MCF 10A (cell line): Measurements from ENCODE around the gene CENATAC. TPM values are rescaled to one million over a fixed set of nuclear protein-coding genes. Genes with fewer than 3 reads are reported as not detected.

ENCODE experiments used
- BruUV-seq: library from RNA; stranded (reverse); fragments of 400-500 nt; replicated peaks from 2 replicates; lab custom pipeline; 2021; lab: Mats Ljungman, UMichigan
- CTCF ChIA-PET: fragments of 300-600 bp; sonication (Branson Sonifier 250); formaldehyde crosslinking; extraction: SDS; loops from one replicate; lab custom pipeline; 2021; ENCODE audit warnings: antibody characterized with exemption, inconsistent platforms; lab: Yijun Ruan, JAX
- POLR2A ChIA-PET: fragments of 300-600, 350-650 bp; sonication (Branson Sonifier 250); formaldehyde crosslinking; extraction: SDS; loops from one replicate; lab custom pipeline; 2020; ENCODE audit warnings: antibody characterized with exemption, inconsistent platforms; lab: Yijun Ruan, JAX
- DNase-seq: peaks from one replicate; pipeline ENCODE4 v3.0.0-alpha.2; 2018; ENCODE audit not compliant: unreplicated experiment
- H3K27ac Mint-ChIP-seq: one replicate; pipeline ENCODE4 v1.8.0; 2022; ENCODE audit warnings: mild to moderate bottlenecking, low read depth, mixed read lengths; ENCODE audit not compliant: unreplicated experiment
- H3K27me3 Mint-ChIP-seq: one replicate; pipeline ENCODE4 v1.8.0; 2022; ENCODE audit warnings: mixed read lengths; ENCODE audit not compliant: insufficient read depth, unreplicated experiment
- H3K36me3 Mint-ChIP-seq: one replicate; pipeline ENCODE4 v1.8.0; 2022; ENCODE audit warnings: mild to moderate bottlenecking, moderate library complexity, mixed read lengths; ENCODE audit not compliant: insufficient read depth, unreplicated experiment
- H3K4me1 Mint-ChIP-seq: one replicate; pipeline ENCODE4 v1.8.0; 2022; ENCODE audit warnings: mixed read lengths; ENCODE audit not compliant: insufficient read depth, unreplicated experiment
- H3K4me3 Mint-ChIP-seq: one replicate; pipeline ENCODE4 v1.8.0; 2022; ENCODE audit warnings: mild to moderate bottlenecking, moderate library complexity, mixed read lengths; ENCODE audit not compliant: unreplicated experiment
- H3K9me3 Mint-ChIP-seq: one replicate; pipeline ENCODE4 v1.8.0; 2022; ENCODE audit warnings: mixed read lengths; ENCODE audit not compliant: unreplicated experiment
- CTCF ChIP-seq: fragments of 200-600 bp; IDR thresholded peaks from one replicate; pipeline ENCODE4 v1.8.0; 2022; ENCODE audit warnings: antibody characterized with exemption, mild to moderate bottlenecking; ENCODE audit not compliant: unreplicated experiment
- intact Hi-C: fragments of 100-400 bp; cut with micrococcal nuclease; formaldehyde crosslinking; loops from 2 replicates; pipeline ENCODE4 v1.14.1; 2022
- total RNA-seq: library from RNA; stranded (reverse); gene quantifications from 2 replicates; pipeline ENCODE4 v1.2.3, GENCODE V29; 2022

The CENATAC gene
- total RNA-seq, 1 experiment from 2014 or later: 49.0 TPM

GRCh38 chr11:119025978-119026766, 28.2 kb downstream of the CENATAC start:
- Mint-ChIP-seq H3K4me1 (peaks cover 15% of the 10 kb centered on the region), H3K27ac (no peak overlapping the region), H3K36me3 (peaks cover 38% of the 10 kb centered on the region), H3K4me3 (no peak overlapping the region), H3K9me3 (no peaks in the 10 kb centered on the region), H3K27me3 (no peaks in the 10 kb centered on the region)
- intact Hi-C loops: no loop called here
- ChIA-PET CTCF (interaction anchor here (1.2 kb wide), 1 partner anchor 12 kb away, joined by 3 read pairs; no protein-coding TSS in a partner anchor), POLR2A (interaction anchor here (4.6 kb wide), 1 partner anchor 8 kb away, joined by 65 read pairs; the partner anchor contains the start of genes RPS25 and TRAPPC4)
- DNase-seq: no peak
- TF ChIP-seq CTCF: no peak
- no TSS peak for BruUV-seq

GRCh38 chr11:119026970-119027369, 29.0 kb downstream of the CENATAC start:
- TF ChIP-seq CTCF: no peak
- Mint-ChIP-seq H3K36me3 (peaks cover 30% of the 10 kb centered on the region), H3K9me3 (no peaks in the 10 kb centered on the region), H3K4me1 (peaks cover 15% of the 10 kb centered on the region), H3K27ac (no peak overlapping the region), H3K4me3 (no peak overlapping the region), H3K27me3 (no peaks in the 10 kb centered on the region)
- intact Hi-C loops: no loop called here
- ChIA-PET CTCF (interaction anchor here (0.7 kb wide), 1 partner anchor 313 kb away, joined by 3 read pairs; no protein-coding TSS in a partner anchor), POLR2A (interaction anchor here (4.6 kb wide), 1 partner anchor 9 kb away, joined by 65 read pairs; the partner anchor contains the start of genes RPS25 and TRAPPC4)
- BruUV-seq: no TSS peak
- no peak for DNase-seq

- H3K36me3 Mint-ChIP-seq: peaks cover 22% of the 10 kb centered on the region
- peaks cover 15% of the 10 kb centered on the region for H3K4me1 Mint-ChIP-seq
- POLR2A ChIA-PET: interaction anchor here (1.5 to 4.6 kb wide), 2 partner anchors 10 to 29 kb away, joined by 3 to 65 read pairs; partner anchors contain the start of genes HYOU1, RPS25 and TRAPPC4
These were observed 29.8 kb downstream of the CENATAC start for GRCh38 chr11:119027561-119028345.

More at GRCh38 chr11:119027561-119028345, 29.8 kb downstream of the CENATAC start:
- TF ChIP-seq CTCF: no peak
- Mint-ChIP-seq H3K4me3 (no peak overlapping the region), H3K27me3 (no peaks in the 10 kb centered on the region), H3K9me3 (no peaks in the 10 kb centered on the region), H3K27ac (no peak overlapping the region)
- BruUV-seq: no TSS peak
- intact Hi-C loops: no loop called here
- CTCF ChIA-PET: interaction anchor here (0.6 to 1.0 kb wide), 3 partner anchors 30 to 312 kb away, joined by 3 to 6 read pairs (median 6); partner anchors contain the start of gene CENATAC
- DNase-seq: no peak
